ENCODE measurements around the gene CYB5B. TPM values are rescaled to one million over a fixed set of nuclear protein-coding genes. Genes with fewer than 3 reads are reported as not detected.

Gene CYB5B
- total and polyA plus RNA-seq, 2 donors (not counting 1 experiment from before 2014, with no cell fraction given), result 87.4 to 220 TPM

DNA sequence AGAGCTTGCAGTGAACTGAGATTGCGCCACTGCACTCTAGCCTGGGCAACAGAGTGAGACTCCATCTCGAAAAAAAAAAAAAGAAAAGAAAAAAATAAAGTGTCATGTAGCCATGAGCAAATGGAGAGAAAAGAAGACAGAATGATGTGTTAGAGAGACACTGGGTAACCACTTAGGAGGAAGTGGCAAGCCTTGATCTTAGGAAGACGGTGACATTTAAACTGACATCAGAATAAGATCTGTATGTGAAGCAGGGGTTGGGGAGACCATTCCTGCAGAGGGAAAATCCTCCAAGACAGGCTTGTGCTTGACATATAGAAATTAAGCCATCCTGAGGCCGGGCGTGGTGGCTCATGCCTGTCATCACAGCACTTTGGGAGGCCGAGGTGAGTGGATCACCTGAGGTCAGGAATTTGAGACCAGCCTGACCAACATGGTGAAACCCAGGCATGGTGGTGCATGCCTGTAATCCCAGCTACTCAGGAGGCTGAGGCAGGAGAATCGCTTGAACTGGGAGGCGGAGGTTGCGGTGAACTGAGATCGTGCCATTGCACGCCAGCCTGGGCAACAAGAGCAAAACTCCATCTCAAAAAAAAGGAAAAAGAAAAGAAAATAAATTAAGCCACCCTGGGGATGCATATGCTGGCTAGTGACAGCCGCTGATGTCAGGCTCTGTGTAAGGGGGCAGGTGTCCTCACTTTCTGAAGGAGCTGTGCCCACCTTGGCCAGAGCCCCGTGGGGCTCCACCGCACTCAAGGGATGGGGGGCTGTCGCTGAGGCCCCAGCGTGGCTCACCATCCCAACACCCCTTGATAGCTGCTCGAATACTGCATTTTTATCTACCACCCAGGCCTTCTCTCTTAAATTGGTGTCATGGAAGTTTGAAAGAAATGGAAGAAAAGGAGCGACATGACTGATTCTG lies 13.1 kb upstream of the CYB5B start:
- Histone ChIP-seq H3K9me3 (ENCODE audit: control insufficient read depth, insufficient read depth, low read depth, low read length) (no peaks in the 10 kb centered on the region), H3K4me1 (ENCODE audit: control insufficient read depth, extremely low read depth, insufficient read depth, low read length) (peaks cover 2% of the 10 kb centered on the region), H4K20me1 (ENCODE audit: control insufficient read depth, extremely low read depth, insufficient read depth, low read length) (no peaks in the 10 kb centered on the region), H2AFZ (ENCODE audit: low read length) (no peak overlapping the region), H3K36me3 (ENCODE audit: control insufficient read depth, insufficient read depth, low read length) (no peaks in the 10 kb centered on the region), H3K79me2 (ENCODE audit: control insufficient read depth, insufficient read depth, low read length) (no peaks in the 10 kb centered on the region), H3K27me3 (ENCODE audit: control insufficient read depth, insufficient read depth, low read length) (no peaks in the 10 kb centered on the region), H3K4me2 (ENCODE audit: extremely low read depth, insufficient read depth, low read length) (no peak overlapping the region), H3K4me3 (replicated peaks in 1 of 4; ENCODE audit: control extremely low read depth in 1 of 4, insufficient read depth in 1 of 4, low read depth in 3 of 4, low read length in 4 of 4) (no peak overlapping the region), H3K27ac (ENCODE audit: insufficient read depth, low read length) (no peak overlapping the region), H3K9ac (ENCODE audit: insufficient read depth, low read length) (no peak overlapping the region)
- TF ChIP-seq, protein P1, sequence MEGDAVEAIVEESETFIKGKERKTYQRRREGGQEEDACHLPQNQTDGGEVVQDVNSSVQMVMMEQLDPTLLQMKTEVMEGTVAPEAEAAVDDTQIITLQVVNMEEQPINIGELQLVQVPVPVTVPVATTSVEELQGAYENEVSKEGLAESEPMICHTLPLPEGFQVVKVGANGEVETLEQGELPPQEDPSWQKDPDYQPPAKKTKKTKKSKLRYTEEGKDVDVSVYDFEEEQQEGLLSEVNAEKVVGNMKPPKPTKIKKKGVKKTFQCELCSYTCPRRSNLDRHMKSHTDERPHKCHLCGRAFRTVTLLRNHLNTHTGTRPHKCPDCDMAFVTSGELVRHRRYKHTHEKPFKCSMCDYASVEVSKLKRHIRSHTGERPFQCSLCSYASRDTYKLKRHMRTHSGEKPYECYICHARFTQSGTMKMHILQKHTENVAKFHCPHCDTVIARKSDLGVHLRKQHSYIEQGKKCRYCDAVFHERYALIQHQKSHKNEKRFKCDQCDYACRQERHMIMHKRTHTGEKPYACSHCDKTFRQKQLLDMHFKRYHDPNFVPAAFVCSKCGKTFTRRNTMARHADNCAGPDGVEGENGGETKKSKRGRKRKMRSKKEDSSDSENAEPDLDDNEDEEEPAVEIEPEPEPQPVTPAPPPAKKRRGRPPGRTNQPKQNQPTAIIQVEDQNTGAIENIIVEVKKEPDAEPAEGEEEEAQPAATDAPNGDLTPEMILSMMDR (conservative IDR thresholded peaks at IDR 0.05 in 1 of 2, IDR thresholded peaks at IDR 0.05 in 1 of 2; ENCODE audit: low read depth in 1 of 2, low read length in 2 of 2), result no peak
- TF ChIP-seq EZH2 (IDR thresholded peaks at IDR 0.05; ENCODE audit: low read length, missing control alignments), result no peak
- DNase-seq (ENCODE audit: low read depth in 2 of 2), result no peak

DNA sequence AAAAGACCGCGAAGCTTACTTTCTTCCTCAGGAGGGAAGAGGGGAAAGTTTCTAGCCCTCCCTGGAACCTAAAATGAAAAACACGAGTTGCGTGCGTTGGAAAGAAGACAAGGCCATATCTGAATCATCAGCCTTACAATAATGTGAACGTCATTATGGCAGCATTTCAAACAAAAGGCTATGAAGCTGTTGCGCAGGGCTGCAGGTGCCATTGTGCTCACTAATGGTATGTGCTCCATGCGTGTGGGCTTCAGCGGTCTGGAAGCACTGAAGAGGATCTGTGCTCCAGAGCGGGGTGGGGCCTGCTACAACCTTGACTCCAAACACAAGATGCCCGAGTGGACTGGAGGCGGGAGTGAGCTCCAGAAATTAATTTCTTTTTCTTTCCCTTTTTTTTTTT lies 12.1 kb upstream of the CYB5B start:
- Histone ChIP-seq H3K27ac (ENCODE audit: insufficient read depth, low read length) (no peak overlapping the region), H3K27me3 (ENCODE audit: control insufficient read depth, insufficient read depth, low read length) (no peaks in the 10 kb centered on the region), H3K4me2 (ENCODE audit: extremely low read depth, insufficient read depth, low read length) (no peak overlapping the region), H3K4me1 (ENCODE audit: control insufficient read depth, extremely low read depth, insufficient read depth, low read length) (peaks cover 2% of the 10 kb centered on the region), H3K79me2 (ENCODE audit: control insufficient read depth, insufficient read depth, low read length) (no peaks in the 10 kb centered on the region), H3K36me3 (ENCODE audit: control insufficient read depth, insufficient read depth, low read length) (no peaks in the 10 kb centered on the region), H3K9ac (ENCODE audit: insufficient read depth, low read length) (no peak overlapping the region), H2AFZ (ENCODE audit: low read length) (no peak overlapping the region), H3K4me3 (replicated peaks in 1 of 4; ENCODE audit: control extremely low read depth in 1 of 4, insufficient read depth in 1 of 4, low read depth in 3 of 4, low read length in 4 of 4) (no peak overlapping the region), H4K20me1 (ENCODE audit: control insufficient read depth, extremely low read depth, insufficient read depth, low read length) (no peaks in the 10 kb centered on the region), H3K9me3 (ENCODE audit: control insufficient read depth, insufficient read depth, low read depth, low read length) (no peaks in the 10 kb centered on the region)
- no peak for TF ChIP-seq EZH2 (IDR thresholded peaks at IDR 0.05; ENCODE audit: low read length, missing control alignments)
- peak; percentile 31 to 93 for DNase-seq (ENCODE audit: low read depth in 2 of 2)

DNA sequence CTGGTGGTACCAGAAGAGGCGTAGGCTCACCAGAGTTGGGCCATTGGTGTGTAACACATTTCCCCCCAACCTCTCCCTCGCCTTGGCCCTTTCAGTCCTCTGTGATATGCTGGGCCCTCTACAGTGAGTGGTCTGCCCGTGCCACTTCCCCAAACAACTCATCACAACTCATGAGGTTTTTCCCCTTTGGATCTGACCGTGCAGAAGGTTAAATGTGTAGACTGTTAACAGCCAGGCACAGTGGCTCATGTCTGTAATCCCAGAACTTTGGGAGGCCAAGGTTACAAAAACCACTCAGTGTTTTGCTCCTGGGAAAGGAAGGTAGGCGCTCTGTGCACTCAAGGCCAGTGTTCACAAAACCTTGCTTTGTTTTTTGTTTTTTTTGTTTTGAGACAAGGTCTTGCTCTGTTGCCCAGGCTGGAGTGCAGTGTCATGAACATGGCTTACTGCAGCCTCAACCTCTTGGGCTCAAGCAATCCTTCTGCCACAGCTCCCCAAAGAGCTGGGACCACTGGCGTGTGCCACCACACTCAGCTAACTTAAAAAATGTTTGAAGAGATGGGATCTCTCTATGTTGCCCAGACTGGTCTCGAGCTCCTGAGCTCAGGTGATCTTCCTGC lies 11.3 kb upstream of the CYB5B start:
- Histone ChIP-seq H4K20me1 (ENCODE audit: control insufficient read depth, extremely low read depth, insufficient read depth, low read length) (no peaks in the 10 kb centered on the region), H3K4me2 (ENCODE audit: extremely low read depth, insufficient read depth, low read length) (no peak overlapping the region), H3K4me1 (ENCODE audit: control insufficient read depth, extremely low read depth, insufficient read depth, low read length) (peaks cover 6% of the 10 kb centered on the region), H3K27ac (ENCODE audit: insufficient read depth, low read length) (no peak overlapping the region), H2AFZ (ENCODE audit: low read length) (no peak overlapping the region), H3K79me2 (ENCODE audit: control insufficient read depth, insufficient read depth, low read length) (no peaks in the 10 kb centered on the region), H3K9me3 (ENCODE audit: control insufficient read depth, insufficient read depth, low read depth, low read length) (no peaks in the 10 kb centered on the region), H3K27me3 (ENCODE audit: control insufficient read depth, insufficient read depth, low read length) (no peaks in the 10 kb centered on the region), H3K4me3 (replicated peaks in 1 of 4; ENCODE audit: control extremely low read depth in 1 of 4, insufficient read depth in 1 of 4, low read depth in 3 of 4, low read length in 4 of 4) (no peak overlapping the region), H3K9ac (ENCODE audit: insufficient read depth, low read length) (no peak overlapping the region), H3K36me3 (ENCODE audit: control insufficient read depth, insufficient read depth, low read length) (no peaks in the 10 kb centered on the region)
- TF ChIP-seq, protein P1 (conservative IDR thresholded peaks at IDR 0.05 in 1 of 2, IDR thresholded peaks at IDR 0.05 in 1 of 2; ENCODE audit: low read depth in 1 of 2, low read length in 2 of 2), result no peak
- no peak for TF ChIP-seq EZH2 (IDR thresholded peaks at IDR 0.05; ENCODE audit: low read length, missing control alignments)
- no peak for DNase-seq (ENCODE audit: low read depth in 2 of 2)

Data from fibroblast of lung (primary cell).